Middle frontal gyrus (tissue), 1 donor: ENCODE measurements around the gene NLGN4X.

Experiments
- DNase-seq: peaks from one replicate; pipeline ENCODE4 v3.0.0-alpha.2; 2015; ENCODE audit warnings: low spot score; ENCODE audit errors: extremely low spot score

Gene NLGN4X

DNA sequence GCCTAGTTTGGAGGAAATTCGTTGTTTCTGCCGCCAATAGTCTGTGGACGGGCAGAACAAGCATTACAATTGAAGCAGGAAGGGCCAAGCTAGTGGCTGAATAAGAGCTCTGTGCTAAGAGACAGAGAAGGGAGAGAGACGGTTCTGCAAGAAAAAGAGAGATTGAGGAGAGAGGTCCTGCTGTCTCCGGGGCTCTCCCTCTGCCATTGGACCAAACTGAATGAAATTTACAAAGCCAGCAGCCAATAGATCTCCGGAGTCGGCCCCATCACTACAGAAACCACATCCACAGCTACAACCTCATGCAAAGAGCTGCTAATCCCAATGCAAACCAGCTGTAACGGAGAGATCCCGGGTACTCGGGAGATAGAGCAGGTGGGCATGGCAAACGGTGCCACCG, at the start of gene NLGN4X:
Gene NLGN4X (minus strand): TSS at position 148 of the 400 bp plus-strand sequence. CDS start 77,401 bp downstream, outside the sequence.
- DNase-seq: peak; percentile 4

GRCh38 chrX:6266041-6266440, 37.4 kb upstream of the NLGN4X start:
- DNase-seq: no peak

- no peak for DNase-seq
Measured at GRCh38 chrX:6262959-6263358, 34.3 kb upstream of the NLGN4X start.

GRCh38 chrX:6257025-6257424, 28.4 kb upstream of the NLGN4X start:
- no peak for DNase-seq

DNA sequence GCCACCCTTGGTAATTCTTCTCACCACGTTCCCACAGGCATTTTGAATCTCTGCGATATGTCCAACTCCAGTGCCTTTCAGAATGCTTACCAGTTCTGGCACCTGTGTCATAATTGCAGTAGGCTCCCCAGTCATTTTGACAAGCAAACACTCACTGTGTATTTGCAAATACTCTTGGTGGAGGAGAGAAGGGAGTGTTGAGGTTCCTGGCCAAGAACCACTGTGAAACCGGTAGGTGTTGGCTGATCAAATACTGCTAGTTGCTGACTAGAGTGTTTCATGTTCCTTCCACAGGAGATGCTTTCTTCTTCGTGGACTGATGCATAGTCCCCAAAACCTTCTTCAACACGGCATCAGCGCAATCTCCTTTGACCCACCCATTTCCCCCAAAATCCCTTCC, 16.0 kb upstream of the NLGN4X start:
- no peak for DNase-seq

DNA sequence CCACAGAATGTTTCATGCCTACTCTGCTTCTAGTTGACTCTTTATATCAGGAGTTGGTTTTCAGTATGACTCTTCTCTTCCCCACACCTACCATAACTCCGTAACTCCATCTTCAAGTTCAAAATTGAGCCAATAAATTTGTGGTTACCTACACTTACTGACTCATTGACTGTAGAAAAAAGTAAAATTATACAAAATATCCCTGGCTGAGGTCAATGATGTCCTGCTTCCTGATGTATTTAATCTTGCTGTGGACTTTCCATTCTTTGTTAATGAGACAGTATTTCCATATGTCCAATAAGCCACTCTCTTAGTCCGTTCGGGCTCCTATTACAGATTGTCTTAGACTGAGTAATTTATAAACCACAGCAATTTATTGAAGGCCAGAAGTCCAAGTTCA, 9.9 kb upstream of the NLGN4X start:
- DNase-seq: no peak

GRCh38 chrX:6227935-6228334, 732 bp downstream of the NLGN4X start:
- no peak for DNase-seq

- no peak for DNase-seq
Measured at GRCh38 chrX:6227453-6227835, 1.2 kb downstream of the NLGN4X start.

GRCh38 chrX:6226596-6227452, 1.8 kb downstream of the NLGN4X start:
- no peak for DNase-seq

- DNase-seq: no peak
Measured at GRCh38 chrX:6225911-6226595, 2.6 kb downstream of the NLGN4X start.

DNA sequence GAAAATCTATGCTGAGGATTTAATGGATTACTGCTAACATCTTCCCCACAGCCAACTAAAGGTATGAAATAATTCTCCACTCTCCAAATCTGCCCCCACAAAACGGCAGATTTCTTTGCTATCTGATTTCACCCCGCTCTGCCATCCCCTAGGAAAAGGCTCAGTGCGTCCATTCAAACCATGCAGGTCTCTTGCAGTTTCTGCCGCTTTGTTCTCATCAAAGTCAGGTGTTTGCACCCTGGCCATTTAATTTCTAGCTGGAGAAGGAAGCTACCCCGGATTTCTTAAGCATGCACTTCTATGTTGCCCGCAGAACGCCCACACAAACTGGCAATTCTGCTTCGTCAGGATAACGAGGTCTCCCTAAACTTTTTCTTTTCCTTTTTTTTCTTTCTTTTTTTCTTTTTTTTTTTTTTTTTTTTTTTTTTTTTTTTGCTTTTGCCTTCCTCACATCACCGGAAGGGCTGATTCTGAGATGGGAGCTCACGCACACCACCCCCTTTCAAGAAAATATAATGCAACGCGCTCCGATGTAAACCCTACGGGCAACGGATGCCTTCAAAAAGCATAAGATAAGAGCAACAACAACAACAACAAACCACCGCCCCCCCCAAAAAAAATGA, 3.3 kb downstream of the NLGN4X start:
- DNase-seq: no peak

- no peak for DNase-seq
Measured at GRCh38 chrX:6223516-6223915, 5.2 kb downstream of the NLGN4X start.

GRCh38 chrX:6210230-6210629, 18.4 kb downstream of the NLGN4X start:
- no peak for DNase-seq

DNA sequence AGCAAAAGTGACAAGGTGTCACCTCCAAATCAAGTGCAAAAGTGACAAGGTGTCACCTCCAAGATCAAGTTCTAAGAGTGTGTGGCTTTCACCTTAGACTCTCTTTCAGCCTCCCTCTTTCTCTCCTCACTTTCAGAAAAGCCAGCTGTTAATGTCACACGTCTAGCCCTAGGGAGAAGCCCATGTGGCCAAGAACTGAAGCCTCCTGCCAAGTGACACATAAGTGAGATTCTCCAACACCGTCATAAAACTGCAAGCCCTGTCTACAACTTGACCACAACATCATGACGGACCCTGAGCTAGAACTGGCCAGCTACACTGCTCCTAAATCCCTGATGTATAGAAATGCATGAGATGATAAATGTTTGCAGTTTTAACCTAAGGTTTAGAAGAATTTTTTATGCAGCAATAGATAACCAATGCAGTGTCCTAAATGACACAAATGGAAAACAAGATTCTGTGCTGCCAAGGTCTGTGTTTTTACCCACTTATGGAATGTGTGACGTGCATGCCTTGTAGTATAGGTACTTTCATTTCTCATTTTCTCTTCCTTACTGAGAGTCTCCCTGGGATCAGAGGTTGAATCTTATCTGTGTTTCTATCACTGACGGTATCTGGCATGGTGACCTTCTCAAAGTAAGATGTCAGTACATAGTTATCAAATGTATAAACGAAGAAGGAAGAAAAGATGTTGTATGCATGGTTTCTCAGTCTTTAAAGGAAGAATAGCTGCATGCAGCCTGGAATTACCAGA, 25.0 kb downstream of the NLGN4X start:
- no peak for DNase-seq

DNA sequence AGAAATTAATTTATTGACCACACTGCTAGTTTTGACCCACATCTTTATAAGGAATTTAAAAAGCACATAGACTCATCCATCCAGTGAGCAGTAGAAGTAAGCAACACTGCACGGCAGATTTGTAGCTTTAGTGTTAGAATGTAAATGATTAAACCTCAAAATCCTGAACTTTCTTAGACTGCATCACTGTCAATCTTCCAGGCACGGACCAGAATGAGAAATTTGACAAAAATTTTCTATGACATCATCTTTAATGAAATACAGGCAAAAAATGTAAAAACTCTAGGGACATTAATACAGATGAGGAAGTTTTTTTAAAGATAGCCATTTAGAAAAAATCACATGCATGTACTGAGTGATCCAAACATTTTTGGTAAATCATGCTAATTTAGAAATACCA, 29.2 kb downstream of the NLGN4X start:
- DNase-seq: no peak

DNA sequence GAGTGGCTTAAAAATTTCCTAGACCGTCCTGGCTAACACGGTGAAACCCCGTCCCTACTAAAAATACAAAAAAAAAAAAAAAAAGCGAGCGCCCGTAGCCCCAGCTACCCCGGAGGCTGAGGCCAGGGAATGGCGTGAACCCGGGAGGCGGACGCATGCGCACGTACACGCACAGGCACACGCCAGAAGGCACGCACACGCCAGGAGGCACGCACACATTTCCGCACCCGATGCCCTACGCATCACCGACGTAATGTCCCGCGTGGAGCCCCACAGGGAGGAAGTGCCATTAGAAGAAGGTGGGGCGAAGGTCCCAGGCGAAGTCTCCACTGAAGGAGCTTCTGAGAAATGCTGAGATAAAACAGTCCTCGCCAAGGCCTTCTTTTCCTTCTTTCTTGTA, 41.4 kb downstream of the NLGN4X start:
- DNase-seq: no peak

DNA sequence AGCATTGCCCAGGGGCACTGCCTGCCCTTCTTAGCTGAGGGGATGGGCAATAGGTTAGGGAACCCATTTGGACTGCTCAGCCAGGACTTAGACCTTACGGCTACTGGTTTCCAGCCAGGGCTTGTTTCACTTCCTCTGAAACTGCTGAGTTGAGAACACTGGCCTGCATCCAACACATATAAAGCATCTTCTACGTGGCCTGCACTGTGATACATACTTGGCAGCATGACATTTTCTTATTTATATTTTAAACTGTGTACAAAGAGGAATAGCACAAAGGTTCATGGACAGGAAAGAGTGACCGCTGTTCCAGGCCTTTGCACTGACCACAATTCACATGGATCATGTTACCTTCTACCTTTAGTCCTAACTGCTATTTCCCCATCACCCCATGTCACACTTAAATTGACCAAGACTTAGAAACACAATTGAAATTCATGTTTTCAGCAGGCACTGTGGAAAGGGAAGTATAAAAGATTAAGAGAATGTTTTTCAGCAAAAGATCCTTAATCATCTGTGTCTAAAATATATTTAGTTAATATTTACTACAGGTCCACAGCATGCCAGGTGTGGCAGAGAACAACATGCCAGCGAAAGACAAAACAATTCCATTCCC, 43.7 kb downstream of the NLGN4X start:
- no peak for DNase-seq

- DNase-seq: no peak
Measured at GRCh38 chrX:6175914-6176313, 52.8 kb downstream of the NLGN4X start.

DNA sequence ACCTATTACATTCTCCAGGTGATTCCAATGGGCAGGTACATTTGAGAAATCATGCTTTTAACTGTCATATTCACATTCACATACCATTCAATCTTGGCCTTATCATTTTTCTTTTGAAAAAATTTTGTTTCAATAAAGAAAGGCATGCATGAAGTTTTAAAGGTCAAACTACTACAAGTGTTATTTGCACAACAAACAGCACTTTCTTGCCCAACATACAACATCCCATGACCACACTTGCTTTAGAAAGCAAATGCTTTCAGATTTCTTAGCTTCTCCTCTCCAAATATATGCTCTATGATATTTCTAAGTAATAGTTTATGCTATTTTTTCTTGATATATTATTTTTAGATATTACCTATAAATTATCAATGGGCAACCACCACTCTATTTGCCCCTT, 58.2 kb downstream of the NLGN4X start:
- no peak for DNase-seq

DNA sequence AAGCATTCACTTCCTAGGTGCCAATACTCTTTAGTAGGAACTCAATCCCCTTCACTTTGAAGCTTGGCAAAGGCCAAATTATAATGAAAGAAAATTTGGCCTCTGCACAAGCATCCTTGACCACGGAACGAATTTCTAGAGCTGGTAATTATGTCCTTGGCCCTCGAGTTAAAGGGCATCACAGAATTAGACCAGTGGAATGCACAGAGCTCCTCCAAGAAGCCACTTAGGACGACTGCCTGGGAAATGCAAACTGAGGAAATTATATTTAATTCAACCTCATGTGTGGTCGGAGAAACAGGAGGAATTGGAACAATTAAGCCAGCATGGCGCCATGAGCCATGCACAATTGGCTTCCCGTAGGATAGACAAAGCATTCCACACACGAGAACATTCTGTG, 59.3 kb downstream of the NLGN4X start:
- DNase-seq: no peak

- DNase-seq: no peak
Measured at GRCh38 chrX:6163721-6164120, 64.9 kb downstream of the NLGN4X start.
